Calu3 (cell line): ENCODE measurements around the gene PSMC3. TPM values are rescaled to one million over a fixed set of nuclear protein-coding genes. Genes with fewer than 3 reads are reported as not detected.

Source experiments
- BruUV-seq: library from RNA; stranded (reverse); fragments of 400-500 nt; replicated peaks from 2 replicates; lab custom pipeline; 2021; lab: Mats Ljungman, UMichigan
- CTCF ChIA-PET: fragments of 300-600 bp; sonication (Branson Sonifier 250); formaldehyde crosslinking; loops from one replicate; lab custom pipeline; 2022; ENCODE audit warnings: antibody characterized with exemption; lab: Charles Lee
- DNase-seq: peaks from one replicate; pipeline ENCODE4 v3.0.0; 2022
- H3K27ac Mint-ChIP-seq: one replicate; pipeline ENCODE4 v1.8.0; 2022; ENCODE audit warnings: mixed read lengths; ENCODE audit not compliant: unreplicated experiment
- H3K27me3 Mint-ChIP-seq: one replicate; pipeline ENCODE4 v1.8.0; 2022; ENCODE audit warnings: mixed read lengths; ENCODE audit not compliant: unreplicated experiment
- H3K36me3 Mint-ChIP-seq: one replicate; pipeline ENCODE4 v1.8.0; 2022; ENCODE audit warnings: mild to moderate bottlenecking, moderate library complexity, mixed read lengths; ENCODE audit not compliant: insufficient read depth, unreplicated experiment
- H3K4me1 Mint-ChIP-seq: one replicate; pipeline ENCODE4 v1.8.0; 2022; ENCODE audit warnings: mild to moderate bottlenecking, low read depth, mixed read lengths; ENCODE audit not compliant: unreplicated experiment
- H3K4me3 Mint-ChIP-seq: one replicate; pipeline ENCODE4 v1.8.0; 2022; ENCODE audit warnings: mild to moderate bottlenecking, low read depth, moderate library complexity, mixed read lengths; ENCODE audit not compliant: unreplicated experiment
- H3K9me3 Mint-ChIP-seq: one replicate; pipeline ENCODE4 v1.8.0; 2022; ENCODE audit warnings: low read depth, mixed read lengths; ENCODE audit not compliant: unreplicated experiment
- intact Hi-C: fragments of 100-400 bp; cut with micrococcal nuclease; formaldehyde crosslinking; loops from one replicate; pipeline ENCODE4 v1.10.0; 2022; ENCODE audit not compliant: unreplicated experiment
- total RNA-seq: library from RNA; stranded (reverse); gene quantifications from 2 replicates; pipeline ENCODE4 v1.2.3, GENCODE V29; 2022
- TF ChIP-seq, protein P1 (sequence below): fragments of 200-600 bp; IDR thresholded peaks from one replicate; pipeline ENCODE4 v1.8.0; 2022; ENCODE audit warnings: antibody characterized with exemption; ENCODE audit not compliant: unreplicated experiment

PSMC3 gene
- total RNA-seq, 1 experiment from 2014 or later = 173 TPM

DNA sequence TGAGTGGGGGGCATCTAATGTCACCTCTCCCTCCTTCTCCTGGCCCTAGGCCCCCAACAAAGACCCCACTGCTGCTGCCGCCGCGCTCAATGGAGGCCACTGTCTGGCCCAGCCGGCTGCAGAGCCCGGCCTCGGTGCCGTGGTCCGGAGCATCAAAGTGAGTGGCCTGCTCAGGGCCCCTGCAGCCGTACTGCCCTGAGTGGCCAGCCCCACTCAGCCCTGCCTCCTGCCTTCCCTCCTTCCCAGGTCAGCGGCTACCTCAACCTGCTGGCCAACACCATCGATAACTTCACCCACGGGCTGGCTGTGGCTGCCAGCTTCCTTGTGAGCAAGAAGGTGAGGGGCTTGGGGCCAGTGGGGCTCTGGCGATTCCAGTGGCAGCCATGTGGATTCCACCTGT is 12.9 kb downstream of the PSMC3 start:
- CTCF ChIA-PET = no interaction called here
- peaks cover 38% of the 10 kb centered on the region for H3K36me3 Mint-ChIP-seq
- BruUV-seq = no TSS peak
- no peak for DNase-seq
- no peak overlapping the region for H3K4me3 Mint-ChIP-seq
- H3K27me3 Mint-ChIP-seq = no peaks in the 10 kb centered on the region
- intact Hi-C loops = no loop called here
- peaks cover 10% of the 10 kb centered on the region for H3K4me1 Mint-ChIP-seq
- no peaks in the 10 kb centered on the region for H3K9me3 Mint-ChIP-seq
- H3K27ac Mint-ChIP-seq = no peak overlapping the region
- TF ChIP-seq, protein P1, sequence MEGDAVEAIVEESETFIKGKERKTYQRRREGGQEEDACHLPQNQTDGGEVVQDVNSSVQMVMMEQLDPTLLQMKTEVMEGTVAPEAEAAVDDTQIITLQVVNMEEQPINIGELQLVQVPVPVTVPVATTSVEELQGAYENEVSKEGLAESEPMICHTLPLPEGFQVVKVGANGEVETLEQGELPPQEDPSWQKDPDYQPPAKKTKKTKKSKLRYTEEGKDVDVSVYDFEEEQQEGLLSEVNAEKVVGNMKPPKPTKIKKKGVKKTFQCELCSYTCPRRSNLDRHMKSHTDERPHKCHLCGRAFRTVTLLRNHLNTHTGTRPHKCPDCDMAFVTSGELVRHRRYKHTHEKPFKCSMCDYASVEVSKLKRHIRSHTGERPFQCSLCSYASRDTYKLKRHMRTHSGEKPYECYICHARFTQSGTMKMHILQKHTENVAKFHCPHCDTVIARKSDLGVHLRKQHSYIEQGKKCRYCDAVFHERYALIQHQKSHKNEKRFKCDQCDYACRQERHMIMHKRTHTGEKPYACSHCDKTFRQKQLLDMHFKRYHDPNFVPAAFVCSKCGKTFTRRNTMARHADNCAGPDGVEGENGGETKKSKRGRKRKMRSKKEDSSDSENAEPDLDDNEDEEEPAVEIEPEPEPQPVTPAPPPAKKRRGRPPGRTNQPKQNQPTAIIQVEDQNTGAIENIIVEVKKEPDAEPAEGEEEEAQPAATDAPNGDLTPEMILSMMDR = no peak

GRCh38 chr11:47411884-47412746 is 14.1 kb downstream of the PSMC3 start:
- Mint-ChIP-seq H3K9me3 (no peaks in the 10 kb centered on the region), H3K27ac (no peak overlapping the region), H3K4me3 (no peak overlapping the region), H3K36me3 (peaks cover 41% of the 10 kb centered on the region), H3K27me3 (no peaks in the 10 kb centered on the region), H3K4me1 (peaks cover 15% of the 10 kb centered on the region)
- no TSS peak for BruUV-seq
- DNase-seq = peak; percentile 72
- intact Hi-C loops = no loop called here
- TF ChIP-seq, protein P1 = peak; percentile 78
- CTCF ChIA-PET = interaction anchor here (0.8 kb wide), 1 partner anchor 14 kb away, joined by 3 read pairs; the partner anchor contains the start of gene PSMC3

DNA sequence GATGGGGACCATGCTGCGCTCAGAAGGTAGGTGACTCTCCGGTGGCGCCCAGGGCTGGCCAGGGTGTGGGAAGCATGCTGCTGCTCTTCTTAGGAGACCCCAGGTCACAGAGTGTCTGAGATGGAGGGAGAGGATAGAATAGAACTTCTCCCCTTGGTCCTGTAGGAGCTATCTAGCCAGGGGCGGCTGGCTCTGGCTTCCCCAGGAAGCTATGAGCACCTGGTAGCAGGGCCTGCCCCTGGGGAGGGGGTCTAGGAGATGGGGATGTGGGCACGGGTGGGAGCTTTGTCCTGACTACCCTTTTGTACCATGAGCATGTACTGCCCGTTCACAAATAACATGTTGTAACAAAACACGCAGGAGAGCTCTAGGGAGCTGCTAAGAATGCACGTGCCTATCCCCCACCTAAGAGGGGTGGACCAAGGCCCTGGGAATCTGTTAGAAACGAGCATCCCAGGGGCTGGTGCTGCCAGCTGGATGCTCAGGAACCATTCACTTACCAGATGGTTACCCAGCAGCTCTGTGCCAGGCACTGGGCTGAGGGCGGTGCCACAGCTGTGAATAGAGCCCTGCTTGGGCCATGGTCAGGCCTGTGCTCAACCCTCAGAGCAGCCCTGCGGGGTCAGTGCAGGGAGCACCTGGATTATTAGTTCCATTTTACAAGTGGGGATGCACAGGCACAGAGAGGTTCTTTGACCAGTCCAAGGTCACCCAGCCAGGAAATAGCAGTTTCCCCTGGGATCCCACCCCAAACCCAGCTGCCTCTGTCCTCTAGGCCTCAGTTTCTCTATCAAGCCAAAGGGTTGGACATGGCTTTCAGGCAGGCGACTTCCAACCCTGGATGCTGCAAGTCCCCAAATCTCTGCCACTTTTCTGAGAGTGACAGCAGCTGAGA is 15.6 kb downstream of the PSMC3 start:
- H3K27ac Mint-ChIP-seq = no peak overlapping the region

More for the DNA sequence above, 15.6 kb downstream of the PSMC3 start:
- H3K4me3 Mint-ChIP-seq = no peak overlapping the region
- TF ChIP-seq, protein P1 = no peak
- CTCF ChIA-PET = no interaction called here
- peaks cover 19% of the 10 kb centered on the region for H3K4me1 Mint-ChIP-seq
- no peak for DNase-seq
- H3K36me3 Mint-ChIP-seq = peaks cover 29% of the 10 kb centered on the region
- H3K9me3 Mint-ChIP-seq = no peaks in the 10 kb centered on the region
- BruUV-seq = no TSS peak
- intact Hi-C loops = no loop called here
- H3K27me3 Mint-ChIP-seq = no peaks in the 10 kb centered on the region
